IPS-18a (cell line): ENCODE data around the gene GPD1L.
"Not testable (repeated sequence)": the region's sequence is repeated elsewhere in the genome, so short reads cannot be mapped to it uniquely, and the experiment has no call there.

Experiments
- H3K27ac ChIP-seq: one replicate; pipeline ENCODE4 v1.5.1; 2013; ENCODE audit warnings: low read length
- H3K27me3 ChIP-seq: one replicate; pipeline ENCODE4 v1.6.1; 2013; ENCODE audit warnings: mild to moderate bottlenecking, low read length; ENCODE audit not compliant: control insufficient read depth, insufficient read depth
- H3K36me3 ChIP-seq: one replicate; pipeline ENCODE4 v1.6.1; 2013; ENCODE audit warnings: low read depth, low read length; ENCODE audit not compliant: control insufficient read depth
- H3K4me1 ChIP-seq: one replicate; pipeline ENCODE4 v1.6.1; 2013; ENCODE audit warnings: low read depth, low read length; ENCODE audit not compliant: control insufficient read depth
- H3K4me3 ChIP-seq: one replicate; pipeline ENCODE4 v1.5.1; 2013; ENCODE audit warnings: low read length
- H3K9ac ChIP-seq: one replicate; pipeline ENCODE4 v1.6.1; 2013; ENCODE audit warnings: mild to moderate bottlenecking, low read length, moderate library complexity
- H3K9me3 ChIP-seq: one replicate; pipeline ENCODE4 v1.6.1; 2013; ENCODE audit warnings: low read depth, low read length; ENCODE audit not compliant: control insufficient read depth

GPD1L gene

DNA sequence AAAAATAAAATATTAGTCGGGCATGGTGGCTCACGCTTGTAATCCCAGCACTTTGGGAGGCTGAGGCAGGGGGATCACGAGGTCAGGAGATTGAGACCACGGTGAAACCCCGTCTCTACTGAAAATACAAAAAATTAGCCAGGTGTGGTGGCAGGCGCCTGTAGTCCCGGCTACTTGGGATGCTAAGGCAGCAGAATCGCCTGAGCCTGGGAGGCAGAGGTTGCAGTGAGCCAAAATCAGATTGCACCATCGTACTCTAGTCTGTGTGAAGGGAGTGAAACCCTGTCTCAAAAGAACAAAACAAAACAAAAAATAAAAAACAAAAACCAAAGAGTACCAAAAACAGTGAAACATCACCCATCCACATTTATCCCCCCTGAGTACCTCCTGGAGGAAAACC lies 1.8 kb downstream of the GPD1L start:
- peaks cover 20% of the 10 kb centered on the region for H3K27me3 ChIP-seq
- not testable (repeated sequence) for H3K9me3 ChIP-seq, H3K9ac ChIP-seq, H3K4me1 ChIP-seq, H3K36me3 ChIP-seq, H3K27ac ChIP-seq, H3K4me3 ChIP-seq

DNA sequence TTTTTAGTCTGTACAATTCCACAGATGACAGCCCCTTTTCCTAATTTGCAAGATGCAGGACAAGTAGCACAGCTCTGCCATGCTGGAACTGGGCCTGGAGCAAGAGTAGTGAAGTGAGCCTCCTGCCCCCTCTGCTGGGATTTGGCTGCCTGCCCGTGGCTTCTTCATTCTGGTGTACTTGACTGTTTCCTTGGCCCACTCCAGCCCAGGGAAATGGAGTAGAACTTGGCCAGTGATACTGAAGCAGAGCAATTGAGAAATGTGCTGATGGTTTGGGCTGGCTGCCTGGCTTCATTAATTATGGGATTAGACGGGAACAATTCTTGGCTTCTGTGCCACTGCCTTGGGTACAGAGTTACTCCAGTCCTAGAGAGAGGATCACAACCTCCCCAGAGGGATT lies 2.8 kb downstream of the GPD1L start:
- Histone ChIP-seq H3K36me3 (no peaks in the 10 kb centered on the region), H3K9ac (no peak overlapping the region), H3K27ac (no peak overlapping the region), H3K4me1 (no peaks in the 10 kb centered on the region), H3K9me3 (no peaks in the 10 kb centered on the region), H3K27me3 (peaks cover 20% of the 10 kb centered on the region), H3K4me3 (no peak overlapping the region)

GRCh38 chr3:32110233-32110760 lies 3.9 kb downstream of the GPD1L start:
- Histone ChIP-seq H3K4me3 (no peak overlapping the region), H3K36me3 (no peaks in the 10 kb centered on the region), H3K27ac (no peak overlapping the region), H3K9me3 (no peaks in the 10 kb centered on the region), H3K4me1 (no peaks in the 10 kb centered on the region), H3K9ac (no peak overlapping the region), H3K27me3 (peaks cover 20% of the 10 kb centered on the region)

- Histone ChIP-seq H3K4me3 (no peak overlapping the region), H3K27ac (no peak overlapping the region), H3K9ac (no peak overlapping the region), H3K4me1 (no peaks in the 10 kb centered on the region), H3K27me3 (peaks cover 20% of the 10 kb centered on the region), H3K9me3 (no peaks in the 10 kb centered on the region), H3K36me3 (no peaks in the 10 kb centered on the region)
Measured at GRCh38 chr3:32111560-32111959, 5.1 kb downstream of the GPD1L start.

- H3K9ac ChIP-seq = no peak overlapping the region
- peaks cover under 1% of the 10 kb centered on the region for H3K27me3 ChIP-seq
- no peaks in the 10 kb centered on the region for H3K36me3 ChIP-seq
- no peak overlapping the region for H3K4me3 ChIP-seq
- H3K4me1 ChIP-seq = no peaks in the 10 kb centered on the region
- no peak overlapping the region for H3K27ac ChIP-seq
- no peaks in the 10 kb centered on the region for H3K9me3 ChIP-seq
Measured at GRCh38 chr3:32113566-32113965, 7.1 kb downstream of the GPD1L start.

DNA sequence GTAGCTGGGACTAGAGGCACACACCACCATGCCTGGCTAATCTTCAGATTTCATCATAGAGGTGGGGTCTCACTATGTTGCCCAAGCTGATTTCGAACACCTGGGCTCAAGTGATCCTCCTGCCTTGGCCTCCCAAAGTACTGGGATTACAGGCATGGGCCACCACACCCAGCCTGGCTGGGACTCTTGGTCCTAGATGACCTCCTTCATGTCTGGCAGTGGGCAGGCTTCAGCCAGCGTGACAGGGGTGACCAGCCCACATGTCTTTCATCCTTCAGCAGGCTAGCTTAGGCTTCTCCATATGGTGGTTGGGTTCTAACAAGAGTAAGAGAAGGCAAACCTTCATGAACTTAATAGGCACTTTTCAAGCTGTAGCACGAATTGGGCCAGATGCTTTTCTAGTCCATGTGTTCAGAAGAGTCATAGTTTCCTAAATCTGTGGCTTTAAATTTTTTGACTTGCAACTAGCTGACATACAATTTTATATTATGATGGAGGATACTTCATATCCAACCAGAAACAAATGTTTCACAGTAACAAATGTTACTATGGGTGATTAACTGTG lies 7.6 kb downstream of the GPD1L start:
- Histone ChIP-seq H3K4me3 (no peak overlapping the region), H3K9ac (no peak overlapping the region), H3K27ac (no peak overlapping the region), H3K36me3 (no peaks in the 10 kb centered on the region), H3K9me3 (no peaks in the 10 kb centered on the region), H3K4me1 (no peaks in the 10 kb centered on the region), H3K27me3 (no peaks in the 10 kb centered on the region)

- H3K36me3 ChIP-seq, H3K9ac ChIP-seq, H3K4me1 ChIP-seq, H3K9me3 ChIP-seq, H3K27ac ChIP-seq, H3K4me3 ChIP-seq, H3K27me3 ChIP-seq: not testable (repeated sequence)
Measured at GRCh38 chr3:32114546-32115386, 8.3 kb downstream of the GPD1L start.

- Histone ChIP-seq H3K4me3 (no peak overlapping the region), H3K9me3 (no peaks in the 10 kb centered on the region), H3K27me3 (no peaks in the 10 kb centered on the region), H3K27ac (no peak overlapping the region), H3K9ac (no peak overlapping the region), H3K36me3 (no peaks in the 10 kb centered on the region), H3K4me1 (no peaks in the 10 kb centered on the region)
Measured at GRCh38 chr3:32117320-32117719, 10.9 kb downstream of the GPD1L start.

GRCh38 chr3:32118215-32118614 lies 11.8 kb downstream of the GPD1L start:
- Histone ChIP-seq H3K4me1 (no peaks in the 10 kb centered on the region), H3K4me3 (no peak overlapping the region), H3K27me3 (no peaks in the 10 kb centered on the region), H3K9me3 (no peaks in the 10 kb centered on the region), H3K27ac (no peak overlapping the region), H3K36me3 (no peaks in the 10 kb centered on the region), H3K9ac (no peak overlapping the region)

GRCh38 chr3:32120471-32120870 lies 14.1 kb downstream of the GPD1L start:
- Histone ChIP-seq H3K9me3 (no peaks in the 10 kb centered on the region), H3K36me3 (no peaks in the 10 kb centered on the region), H3K4me1 (no peaks in the 10 kb centered on the region), H3K9ac (no peak overlapping the region), H3K27ac (no peak overlapping the region), H3K4me3 (no peak overlapping the region), H3K27me3 (no peaks in the 10 kb centered on the region)

- no peak overlapping the region for H3K27ac ChIP-seq
- no peak overlapping the region for H3K4me3 ChIP-seq
Measured at GRCh38 chr3:32121137-32121536, 14.7 kb downstream of the GPD1L start.

GRCh38 chr3:32123620-32124019 lies 17.2 kb downstream of the GPD1L start:
- no peaks in the 10 kb centered on the region for H3K4me1 ChIP-seq
- H3K9me3 ChIP-seq = no peaks in the 10 kb centered on the region
- H3K27ac ChIP-seq = no peak overlapping the region
- H3K36me3 ChIP-seq = no peaks in the 10 kb centered on the region
- H3K9ac ChIP-seq = no peak overlapping the region
- H3K4me3 ChIP-seq = no peak overlapping the region
- no peaks in the 10 kb centered on the region for H3K27me3 ChIP-seq

More at GRCh38 chr3:32121137-32121536, 14.7 kb downstream of the GPD1L start:
- H3K4me1 ChIP-seq = no peaks in the 10 kb centered on the region
- no peaks in the 10 kb centered on the region for H3K27me3 ChIP-seq
- no peaks in the 10 kb centered on the region for H3K9me3 ChIP-seq
- no peaks in the 10 kb centered on the region for H3K36me3 ChIP-seq
- H3K9ac ChIP-seq = no peak overlapping the region
